HepG2 (cell line): ENCODE measurements around the gene RAB3GAP1.

ENCODE experiments used
- CHD4 ChIP-seq: fragments of 200-600 bp; sonication (generic); IDR thresholded peaks from 2 replicates; pipeline ENCODE4 v1.7.0; 2017; ENCODE audit warnings: mild to moderate bottlenecking, low read length, borderline replicate concordance
- KDM5A ChIP-seq: fragments of 200-600 bp; sonication (generic); IDR thresholded peaks from 2 replicates; pipeline ENCODE4 v1.7.0; 2018; ENCODE audit warnings: antibody characterized with exemption, mild to moderate bottlenecking, low read length, borderline replicate concordance
- PLRG1 ChIP-seq: fragments of 450-650 bp; conservative IDR thresholded peaks from 2 replicates; pipeline ENCODE4 v1.6.1; 2016
- SUZ12 ChIP-seq: fragments of 150-350 bp; IDR thresholded peaks from 2 replicates; pipeline ENCODE4 v1.6.1; 2014; ENCODE audit warnings: low read depth, low read length
- YY1 ChIP-seq: IDR thresholded peaks from 2 replicates; pipeline ENCODE4 v1.6.1; 2011; ENCODE audit warnings: low read length, low read depth, moderate library complexity, mild to moderate bottlenecking; ENCODE audit not compliant: insufficient read depth, insufficient replicate concordance
- TF ChIP-seq, protein P1 (sequence below): sonication (generic); formaldehyde crosslinking; IDR thresholded peaks from 2 replicates; pipeline ENCODE4 v1.5.0; 2020; ENCODE audit warnings: mild to moderate bottlenecking, missing genetic modification reagents, moderate library complexity
- TF ChIP-seq, protein P2 (sequence below), 2 experiments: sonication (generic) in 1 of 2; formaldehyde crosslinking in 1 of 2; IDR thresholded peaks; 2 replicates each; pipeline versions ENCODE4 v1.5.1 to v1.6.1; 2011 to 2020; ENCODE audit warnings: borderline replicate concordance in 1 of 2, low read depth in 1 of 2, low read length in 1 of 2, mild to moderate bottlenecking in 1 of 2, missing genetic modification reagents in 1 of 2, moderate library complexity in 1 of 2
- TF ChIP-seq, protein P3 (sequence below): sonication (generic); formaldehyde crosslinking; IDR thresholded peaks from 2 replicates; pipeline ENCODE4 v1.9.0; 2021; ENCODE audit warnings: missing genetic modification reagents, borderline replicate concordance

DNA sequence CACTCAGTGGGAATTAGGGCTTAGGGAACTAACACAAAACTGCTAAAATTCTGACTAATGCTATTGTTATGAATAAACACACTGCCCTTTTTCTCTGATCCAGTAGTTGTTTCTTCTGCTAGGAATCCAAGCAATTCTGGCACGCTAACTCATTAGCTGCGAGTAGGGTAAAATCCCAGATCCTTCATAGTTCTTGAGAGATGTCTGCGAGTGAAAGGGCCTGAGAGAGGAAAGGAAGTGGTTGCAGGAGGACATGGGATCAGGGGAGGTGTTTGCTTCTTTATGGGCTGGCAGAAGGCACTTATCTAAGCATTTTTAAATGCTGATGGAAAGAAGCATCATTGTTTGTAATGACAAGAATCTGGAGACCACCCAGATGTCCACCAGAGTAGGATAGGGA, 14.3 kb upstream of the RAB3GAP1 start:
- TF ChIP-seq PLRG1, result no peak
- TF ChIP-seq YY1, result no peak
- no peak for TF ChIP-seq CHD4
- TF ChIP-seq, protein P1, sequence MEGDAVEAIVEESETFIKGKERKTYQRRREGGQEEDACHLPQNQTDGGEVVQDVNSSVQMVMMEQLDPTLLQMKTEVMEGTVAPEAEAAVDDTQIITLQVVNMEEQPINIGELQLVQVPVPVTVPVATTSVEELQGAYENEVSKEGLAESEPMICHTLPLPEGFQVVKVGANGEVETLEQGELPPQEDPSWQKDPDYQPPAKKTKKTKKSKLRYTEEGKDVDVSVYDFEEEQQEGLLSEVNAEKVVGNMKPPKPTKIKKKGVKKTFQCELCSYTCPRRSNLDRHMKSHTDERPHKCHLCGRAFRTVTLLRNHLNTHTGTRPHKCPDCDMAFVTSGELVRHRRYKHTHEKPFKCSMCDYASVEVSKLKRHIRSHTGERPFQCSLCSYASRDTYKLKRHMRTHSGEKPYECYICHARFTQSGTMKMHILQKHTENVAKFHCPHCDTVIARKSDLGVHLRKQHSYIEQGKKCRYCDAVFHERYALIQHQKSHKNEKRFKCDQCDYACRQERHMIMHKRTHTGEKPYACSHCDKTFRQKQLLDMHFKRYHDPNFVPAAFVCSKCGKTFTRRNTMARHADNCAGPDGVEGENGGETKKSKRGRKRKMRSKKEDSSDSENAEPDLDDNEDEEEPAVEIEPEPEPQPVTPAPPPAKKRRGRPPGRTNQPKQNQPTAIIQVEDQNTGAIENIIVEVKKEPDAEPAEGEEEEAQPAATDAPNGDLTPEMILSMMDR, result no peak
- TF ChIP-seq, protein P2, sequence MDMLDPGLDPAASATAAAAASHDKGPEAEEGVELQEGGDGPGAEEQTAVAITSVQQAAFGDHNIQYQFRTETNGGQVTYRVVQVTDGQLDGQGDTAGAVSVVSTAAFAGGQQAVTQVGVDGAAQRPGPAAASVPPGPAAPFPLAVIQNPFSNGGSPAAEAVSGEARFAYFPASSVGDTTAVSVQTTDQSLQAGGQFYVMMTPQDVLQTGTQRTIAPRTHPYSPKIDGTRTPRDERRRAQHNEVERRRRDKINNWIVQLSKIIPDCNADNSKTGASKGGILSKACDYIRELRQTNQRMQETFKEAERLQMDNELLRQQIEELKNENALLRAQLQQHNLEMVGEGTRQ (IDR thresholded peaks at IDR 0.05; ENCODE audit: low read depth, low read length), result no peak
- TF ChIP-seq, protein P2 (CRISPR knock-in tag; IDR thresholded peaks at IDR 0.05; ENCODE audit: borderline replicate concordance), result no peak
- TF ChIP-seq, protein P3, sequence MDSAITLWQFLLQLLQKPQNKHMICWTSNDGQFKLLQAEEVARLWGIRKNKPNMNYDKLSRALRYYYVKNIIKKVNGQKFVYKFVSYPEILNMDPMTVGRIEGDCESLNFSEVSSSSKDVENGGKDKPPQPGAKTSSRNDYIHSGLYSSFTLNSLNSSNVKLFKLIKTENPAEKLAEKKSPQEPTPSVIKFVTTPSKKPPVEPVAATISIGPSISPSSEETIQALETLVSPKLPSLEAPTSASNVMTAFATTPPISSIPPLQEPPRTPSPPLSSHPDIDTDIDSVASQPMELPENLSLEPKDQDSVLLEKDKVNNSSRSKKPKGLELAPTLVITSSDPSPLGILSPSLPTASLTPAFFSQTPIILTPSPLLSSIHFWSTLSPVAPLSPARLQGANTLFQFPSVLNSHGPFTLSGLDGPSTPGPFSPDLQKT (CRISPR knock-in tag), result no peak
- TF ChIP-seq KDM5A, result no peak
- TF ChIP-seq SUZ12, result no peak
